H1 (cell line): ENCODE data around the gene PGAP2. TPM values are rescaled to one million over a fixed set of nuclear protein-coding genes. Genes with fewer than 3 reads are reported as not detected.

Experiments used
- CTCF ChIA-PET: fragments of 300-600 bp; sonication (Branson Sonifier 250); formaldehyde crosslinking; loops from one replicate; lab custom pipeline; 2021; ENCODE audit not compliant: partially characterized antibody; lab: Charles Lee
- POLR2A ChIA-PET: fragments of 300-600 bp; sonication (Branson Sonifier 250); formaldehyde crosslinking; loops from one replicate; lab custom pipeline; 2021; ENCODE audit warnings: inconsistent platforms; ENCODE audit not compliant: partially characterized antibody; lab: Charles Lee
- DNase-seq, 2 experiments: peaks; one replicate each; pipeline versions ENCODE4 v3.0.0 to v3.0.0-alpha.2; 2010 to 2022; ENCODE audit warnings: low spot score in 2 of 2, low read depth in 1 of 2, mixed read lengths in 1 of 2
- FAIRE-seq: peaks from 2 replicates; lab custom pipeline; 2011; peaks lifted over from hg19 to GRCh38; lab: Jason Lieb, UNC
- H2AFZ ChIP-seq: 2 replicates; pipeline ENCODE4 v1.8.1; 2012; ENCODE audit warnings: low read length, inconsistent platforms
- H2AK5ac ChIP-seq: 2 replicates; pipeline ENCODE4 v1.6.1; 2013; ENCODE audit warnings: low read depth, low read length
- H2BK120ac ChIP-seq: replicated peaks from 2 replicates; pipeline ENCODE3; 2013; ENCODE audit warnings: low read depth, low read length, inconsistent platforms
- H2BK12ac ChIP-seq: 2 replicates; pipeline ENCODE4 v1.6.1; 2013; ENCODE audit warnings: low read depth, low read length
- H2BK15ac ChIP-seq: 2 replicates; pipeline ENCODE4 v1.6.1; 2013; ENCODE audit warnings: low read length
- H2BK20ac ChIP-seq: 2 replicates; pipeline ENCODE4 v1.6.1; 2013; ENCODE audit warnings: low read length
- H2BK5ac ChIP-seq: 2 replicates; pipeline ENCODE4 v1.6.1; 2013; ENCODE audit warnings: low read depth, low read length
- H3K14ac ChIP-seq: 2 replicates; pipeline ENCODE4 v1.6.1; 2013; ENCODE audit warnings: inconsistent platforms; ENCODE audit not compliant: insufficient read length
- H3K18ac ChIP-seq: 2 replicates; pipeline ENCODE4 v1.6.1; 2013; ENCODE audit warnings: low read length; ENCODE audit errors: extremely low read depth
- H3K23ac ChIP-seq: 2 replicates; pipeline ENCODE4 v1.6.1; 2013; ENCODE audit warnings: inconsistent platforms; ENCODE audit not compliant: insufficient read length
- H3K23me2 ChIP-seq: 2 replicates; pipeline ENCODE4 v1.6.1; 2013; ENCODE audit warnings: low read depth, low read length
- H3K27ac ChIP-seq: 2 replicates; pipeline ENCODE4 v1.6.1; 2011; ENCODE audit warnings: low read depth, low read length, inconsistent platforms
- H3K27me3 ChIP-seq, 4 experiments: replicated peaks in 1 of 4; 1 replicate in 1 of 4; 2 replicates in 3 of 4; pipeline versions ENCODE4 v1.6.1 to v1.8.1; 2011 to 2013; ENCODE audit warnings: low read length in 3 of 4, mild to moderate bottlenecking in 3 of 4, inconsistent platforms in 2 of 4, mixed read lengths in 2 of 4, moderate library complexity in 1 of 4; ENCODE audit not compliant: control insufficient read depth in 3 of 4, insufficient read depth in 3 of 4; ENCODE audit errors: extremely low read depth in 1 of 4
- H3K36me3 ChIP-seq, 4 experiments: 2 replicates each; pipeline versions ENCODE4 v1.6.1 to v1.8.1; 2011 to 2013; ENCODE audit warnings: mild to moderate bottlenecking in 4 of 4, low read length in 3 of 4, moderate library complexity in 2 of 4, control low read depth in 1 of 4, inconsistent platforms in 1 of 4; ENCODE audit not compliant: insufficient read depth in 4 of 4, control insufficient read depth in 2 of 4
- H3K4ac ChIP-seq: replicated peaks from 2 replicates; pipeline ENCODE3; 2013; ENCODE audit warnings: low read length, low read depth, mixed read lengths, inconsistent platforms; ENCODE audit not compliant: insufficient read length
- H3K4me1 ChIP-seq, 4 experiments: replicated peaks in 1 of 4; 1 replicate in 1 of 4; 2 replicates in 3 of 4; pipeline versions ENCODE4 v1.6.1 to v1.8.1; 2011 to 2013; ENCODE audit warnings: low read length in 3 of 4, inconsistent platforms in 2 of 4, mixed read lengths in 1 of 4; ENCODE audit not compliant: insufficient read depth in 4 of 4, control insufficient read depth in 3 of 4
- H3K4me2 ChIP-seq, 2 experiments: 2 replicates each; pipeline versions ENCODE4 v1.6.1 to v1.8.1; 2011 to 2013; ENCODE audit warnings: low read depth in 2 of 2, low read length in 2 of 2, control low read depth in 1 of 2, inconsistent platforms in 1 of 2, mild to moderate bottlenecking in 1 of 2; ENCODE audit not compliant: insufficient read depth in 1 of 2
- H3K4me3 ChIP-seq, 4 experiments: fragments of 200-600, 300-600 bp in 1 of 4; sonication (generic), shearing (Covaris generic), sonication (Bioruptor Twin) in 1 of 4; 2 replicates each; pipeline versions ENCODE4 v1.5.1 to v1.8.1; 2011 to 2016; ENCODE audit warnings: low read length in 4 of 4, low read depth in 3 of 4, control low read depth in 2 of 4, inconsistent platforms in 2 of 4, mild to moderate bottlenecking in 2 of 4, mixed read lengths in 1 of 4, moderate library complexity in 1 of 4; ENCODE audit not compliant: insufficient read depth in 2 of 4; ENCODE audit errors: extremely low read depth in 1 of 4
- H3K56ac ChIP-seq: replicated peaks from 2 replicates; pipeline ENCODE3; 2013; ENCODE audit warnings: low read depth, mild to moderate bottlenecking, mixed read lengths, low read length, inconsistent platforms; ENCODE audit not compliant: insufficient read length
- H3K79me1 ChIP-seq: 2 replicates; pipeline ENCODE4 v1.6.1; 2013; ENCODE audit warnings: low read depth, low read length, control low read depth
- H3K79me2 ChIP-seq, 2 experiments: 2 replicates each; pipeline versions ENCODE4 v1.6.1 to v1.8.1; 2012 to 2013; ENCODE audit warnings: low read length in 2 of 2, mild to moderate bottlenecking in 2 of 2, inconsistent platforms in 1 of 2; ENCODE audit not compliant: insufficient read depth in 2 of 2, control insufficient read depth in 1 of 2
- H3K9ac ChIP-seq, 4 experiments: replicated peaks in 1 of 4; 1 replicate in 1 of 4; 2 replicates in 3 of 4; pipeline versions ENCODE4 v1.6.1 to v1.8.1; 2011 to 2013; ENCODE audit warnings: low read depth in 3 of 4, low read length in 3 of 4, control low read depth in 2 of 4, mild to moderate bottlenecking in 2 of 4, moderate library complexity in 2 of 4, inconsistent platforms in 1 of 4; ENCODE audit errors: extremely low read depth in 1 of 4
- H3K9me3 ChIP-seq, 2 experiments: 2 replicates each; pipeline versions ENCODE4 v1.6.1 to v1.8.1; 2012 to 2013; ENCODE audit warnings: mild to moderate bottlenecking in 2 of 2, moderate library complexity in 2 of 2, control low read depth in 1 of 2, inconsistent platforms in 1 of 2, low read depth in 1 of 2, low read length in 1 of 2, mixed read lengths in 1 of 2; ENCODE audit not compliant: insufficient read depth in 2 of 2
- H4K20me1 ChIP-seq, 2 experiments: replicated peaks in 1 of 2; 2 replicates each; pipeline versions ENCODE3 to v1.8.1; 2011 to 2013; ENCODE audit warnings: inconsistent platforms in 2 of 2, low read length in 2 of 2, mild to moderate bottlenecking in 1 of 2; ENCODE audit not compliant: insufficient read depth in 2 of 2, control insufficient read depth in 1 of 2
- H4K5ac ChIP-seq: 2 replicates; pipeline ENCODE4 v1.6.1; 2013; ENCODE audit warnings: low read length, low read depth, mixed read lengths, inconsistent platforms; ENCODE audit not compliant: insufficient read length
- H4K8ac ChIP-seq: 2 replicates; pipeline ENCODE4 v1.8.0; 2013; ENCODE audit warnings: mild to moderate bottlenecking, moderate library complexity, low read length, inconsistent platforms; ENCODE audit not compliant: insufficient read depth; ENCODE audit errors: extremely low read depth
- H4K91ac ChIP-seq: replicated peaks from 2 replicates; pipeline ENCODE3; 2013; ENCODE audit warnings: low read length, mixed read lengths, inconsistent platforms; ENCODE audit not compliant: insufficient read length
- CEBPB ChIP-seq: IDR thresholded peaks from 2 replicates; pipeline ENCODE4 v1.6.1; 2012; ENCODE audit warnings: low read depth, low read length
- CTCF ChIP-seq, 3 experiments: IDR thresholded peaks; 1 replicate in 2 of 3; 2 replicates in 1 of 3; pipeline versions ENCODE4 v1.5.1 to v1.6.1; 2011; ENCODE audit warnings: low read length in 3 of 3, mild to moderate bottlenecking in 3 of 3, inconsistent platforms in 2 of 3, low read depth in 1 of 3, moderate library complexity in 1 of 3; ENCODE audit not compliant: insufficient read depth in 1 of 3; ENCODE audit errors: control extremely low read depth in 1 of 3
- POLR2A ChIP-seq, 2 experiments: IDR thresholded peaks; 1 replicate in 1 of 2; 2 replicates in 1 of 2; pipeline ENCODE4 v1.6.1; 2011; ENCODE audit warnings: low read depth in 2 of 2, low read length in 2 of 2, mild to moderate bottlenecking in 2 of 2; ENCODE audit errors: control extremely low read depth in 1 of 2
- RAD21 ChIP-seq, 2 experiments: IDR thresholded peaks in 1 of 2; conservative IDR thresholded peaks in 1 of 2; 2 replicates each; pipeline ENCODE4 v1.6.1; 2011; ENCODE audit warnings: low read depth in 2 of 2, low read length in 2 of 2, improper control_type of control experiment in 1 of 2, inconsistent platforms in 1 of 2, mild to moderate bottlenecking in 1 of 2, moderate library complexity in 1 of 2
- RBBP5 ChIP-seq: IDR thresholded peaks from 2 replicates; pipeline ENCODE4 v1.7.1; 2012; ENCODE audit warnings: low read depth, mild to moderate bottlenecking, inconsistent platforms, low read length, moderate library complexity, borderline replicate concordance
- SIX5 ChIP-seq: IDR thresholded peaks from 2 replicates; pipeline ENCODE4 v1.6.1; 2011; ENCODE audit warnings: mild to moderate bottlenecking, low read depth, low read length
- WGBS, 2 experiments: shearing (Covaris generic) in 1 of 2; methylation state at CpG; one replicate each; pipeline versions ENCODE4 v1.1.6 to v1.1.7; 2013 to 2015; ENCODE audit warnings: low lambda C conversion rate in 2 of 2, mixed read lengths in 2 of 2, inconsistent platforms in 1 of 2, low coverage in 1 of 2, missing lambda C conversion rate in 1 of 2; ENCODE audit not compliant: insufficient replicate concordance in 2 of 2, insufficient coverage in 1 of 2, insufficient read length in 1 of 2; ENCODE audit errors: extremely low coverage in 1 of 2, missing lambda C conversion rate in 1 of 2; 5-methylcytosine and 5-hydroxymethylcytosine counted together
- polyA plus RNA-seq, 7 experiments: library from polyadenylated mRNA; depleted of rRNA in 3 of 7; stranded (reverse) in 5 of 7; unstranded in 2 of 7; fragments of >200 nt in 5 of 7; fragments of 200-250 nt in 2 of 7; gene quantifications; 1 replicate in 5 of 7; 2 replicates in 1 of 7; 4 replicates in 1 of 7; pipeline versions ENCODE4 v1.2.1 to v1.2.3, GENCODE V29; 2011 to 2013; ENCODE audit warnings: missing spikeins in 2 of 7, mixed read lengths in 2 of 7
- total RNA-seq: library from RNA; stranded (reverse); fragmentation: NEBNext Ultra II Directional; extraction: Animal tissue kit (Norgen Biotek cat#: 25700); gene quantifications from 2 replicates; pipeline ENCODE4 v1.2.1, GENCODE V29; 2021

The PGAP2 gene
- total and polyA plus RNA-seq, 2 of the 8 experiments (the other 6 are each of a cell fraction or from before 2014, with no cell fraction given) = 56.5 to 106 TPM

GRCh38 chr11:3849297-3849874 lies 41.0 kb downstream of the PGAP2 start:
- Histone ChIP-seq H3K4me3 (no peak overlapping the region), H3K18ac (no peak overlapping the region), H2AK5ac (no peak overlapping the region), H3K27me3 (no peaks in the 10 kb centered on the region), H3K23me2 (no peaks in the 10 kb centered on the region), H2BK20ac (no peak overlapping the region), H3K4me1 (peaks cover 3 to 7% (median 5%) of the 10 kb centered on the region in 4 experiments; a peak in 6 of 7 replicates), H3K79me2 (no peaks in the 10 kb centered on the region), H3K4me2 (no peak overlapping the region), H4K8ac (no peak overlapping the region), H2BK120ac (no peak overlapping the region), H3K23ac (no peak overlapping the region), H2BK12ac (no peak overlapping the region), H2BK15ac (no peak overlapping the region), H3K27ac (no peak overlapping the region), H3K79me1 (no peaks in the 10 kb centered on the region), H2BK5ac (no peak overlapping the region), H3K4ac (no peak overlapping the region), H4K5ac (no peak overlapping the region), H3K56ac (no peak overlapping the region), H2AFZ (no peak overlapping the region), H3K9ac (no peak overlapping the region), H3K9me3 (no peaks in the 10 kb centered on the region), H3K36me3 (no peaks in the 10 kb centered on the region), H4K91ac (no peak overlapping the region), H4K20me1 (no peaks in the 10 kb centered on the region), H3K14ac (no peak overlapping the region)
- peak; percentile 81 for FAIRE-seq
- no peak for TF ChIP-seq POLR2A (IDR thresholded peaks at IDR 0.05; ENCODE audit: control extremely low read depth in 1 of 2, low read depth in 2 of 2, low read length in 2 of 2)
- peak in 2 of 3 experiments; percentile 58 to 63; a peak in 3 of 4 replicates for TF ChIP-seq CTCF (IDR thresholded peaks at IDR 0.05; ENCODE audit: control extremely low read depth in 1 of 3, insufficient read depth in 1 of 3, low read depth in 1 of 3, low read length in 3 of 3)
- no peak for TF ChIP-seq SIX5
- TF ChIP-seq RBBP5 = no peak
- peak; percentile 44 to 54; a peak in 3 of 4 replicates for TF ChIP-seq RAD21 (IDR thresholded peaks at IDR 0.05 in 1 of 2, conservative IDR thresholded peaks at IDR 0.05 in 1 of 2; ENCODE audit: low read depth in 2 of 2, low read length in 2 of 2)
- peak; percentile 50 for TF ChIP-seq CEBPB
- 72% methylated on average over 10 of the region's 10 CpGs; no CpG with 5 or more reads in 1 of the 2 experiments for WGBS, 2 experiments
- CTCF ChIA-PET = interaction anchor here (0.7 to 20.2 kb wide), 45 partner anchors 11 to 240 kb away, joined by 3 to 422 read pairs (median 5); partner anchors contain the start of genes PGAP2 and RHOG
- POLR2A ChIA-PET = interaction anchor here (0.8 to 1.5 kb wide), 3 partner anchors 33 to 225 kb away, joined by 3 to 4 read pairs (median 4); no protein-coding TSS in a partner anchor
- DNase-seq = no peak
